Measurements from ENCODE around the gene CHST8.
"Not testable (repeated sequence)": the region's sequence is repeated elsewhere in the genome, so short reads cannot be mapped to it uniquely, and the experiment has no call there.

The CHST8 gene

GRCh38 chr19:33814181-33815165 lies 192.7 kb downstream of the CHST8 start:
- DNase-seq, result peak; percentile 18

GRCh38 chr19:33815380-33816340 lies 193.9 kb downstream of the CHST8 start:
- peak; percentile 45 for DNase-seq

GRCh38 chr19:33818411-33818810 lies 196.7 kb downstream of the CHST8 start:
- DNase-seq, result no peak

GRCh38 chr19:33819078-33819477 lies 197.3 kb downstream of the CHST8 start:
- DNase-seq, result not testable (repeated sequence)

- DNase-seq, result no peak
Observed at GRCh38 chr19:33819506-33819879, 197.7 kb downstream of the CHST8 start.

GRCh38 chr19:33819880-33820781 lies 198.4 kb downstream of the CHST8 start:
- peak; percentile 95 for DNase-seq

GRCh38 chr19:33821871-33822270 lies 200.1 kb downstream of the CHST8 start:
- no peak for DNase-seq
